HepG2 (cell line): Measurements from ENCODE around the gene EXOC6B. TPM values are rescaled to one million over a fixed set of nuclear protein-coding genes. Genes with fewer than 3 reads are reported as not detected.

Source experiments
- CREM ChIP-seq, 2 experiments: sonication (generic) in 1 of 2; formaldehyde crosslinking in 1 of 2; IDR thresholded peaks; 2 replicates each; pipeline versions ENCODE4 v1.4.0 to v1.6.1; 2016 to 2020; ENCODE audit warnings: antibody characterized with exemption in 1 of 2, mild to moderate bottlenecking in 1 of 2, missing genetic modification reagents in 1 of 2
- ERF ChIP-seq: IDR thresholded peaks from 2 replicates; pipeline ENCODE4 v1.6.1; 2018; ENCODE audit warnings: missing biosample characterization, missing genetic modification reagents
- IRF2 ChIP-seq: IDR thresholded peaks from 2 replicates; pipeline ENCODE4 v1.6.1; 2018; ENCODE audit warnings: missing genetic modification reagents, missing compliant biosample characterization
- KLF16 ChIP-seq, 2 experiments: sonication (generic) in 1 of 2; formaldehyde crosslinking in 1 of 2; IDR thresholded peaks; 2 replicates each; pipeline versions ENCODE4 v1.6.1 to v1.8.0; 2016 to 2023; ENCODE audit warnings: missing genetic modification reagents in 2 of 2, missing compliant biosample characterization in 1 of 2
- MIER2 ChIP-seq: IDR thresholded peaks from 2 replicates; pipeline ENCODE4 v1.6.1; 2016; ENCODE audit warnings: missing biosample characterization, missing genetic modification reagents
- MTA1 ChIP-seq: sonication (generic); formaldehyde crosslinking; IDR thresholded peaks from 2 replicates; pipeline ENCODE4 v1.4.0; 2020; ENCODE audit warnings: missing genetic modification reagents, mild to moderate bottlenecking, borderline replicate concordance
- NFYC ChIP-seq: IDR thresholded peaks from 2 replicates; pipeline ENCODE4 v1.6.1; 2016; ENCODE audit warnings: missing genetic modification reagents, missing compliant biosample characterization
- RBAK ChIP-seq: sonication (generic); formaldehyde crosslinking; IDR thresholded peaks from 2 replicates; pipeline ENCODE4 v1.5.1; 2020; ENCODE audit warnings: mild to moderate bottlenecking, missing genetic modification reagents
- SMARCC2 ChIP-seq: fragments of 450-650 bp; IDR thresholded peaks from 2 replicates; pipeline ENCODE4 v1.6.1; 2017; ENCODE audit warnings: antibody characterized with exemption, mild to moderate bottlenecking
- SNAPC2 ChIP-seq: sonication (generic); formaldehyde crosslinking; IDR thresholded peaks from 2 replicates; pipeline ENCODE4 v1.8.1; 2022; ENCODE audit warnings: mild to moderate bottlenecking, missing genetic modification reagents
- TRIM24 ChIP-seq: sonication (generic); formaldehyde crosslinking; IDR thresholded peaks from 2 replicates; pipeline ENCODE4 v1.8.0; 2022; ENCODE audit warnings: mild to moderate bottlenecking, missing genetic modification reagents
- XBP1 ChIP-seq: sonication (generic); formaldehyde crosslinking; IDR thresholded peaks from 2 replicates; pipeline ENCODE4 v1.5.0; 2020; ENCODE audit warnings: missing genetic modification reagents
- ZNF101 ChIP-seq: sonication (generic); formaldehyde crosslinking; IDR thresholded peaks from 2 replicates; pipeline ENCODE4 v1.4.0; 2020; ENCODE audit warnings: mild to moderate bottlenecking, low read depth, missing genetic modification reagents, borderline replicate concordance
- ZNF136 ChIP-seq: sonication (generic); formaldehyde crosslinking; IDR thresholded peaks from 2 replicates; pipeline ENCODE4 v1.8.1; 2022; ENCODE audit warnings: low read depth, mild to moderate bottlenecking, moderate library complexity, missing genetic modification reagents
- ZNF207 ChIP-seq: fragments of 450-650 bp; IDR thresholded peaks from 2 replicates; pipeline ENCODE4 v1.6.1; 2016; ENCODE audit warnings: antibody characterized with exemption, borderline replicate concordance
- ZNF235 ChIP-seq: sonication (generic); formaldehyde crosslinking; IDR thresholded peaks from 2 replicates; pipeline ENCODE4 v1.8.1; 2023; ENCODE audit warnings: mild to moderate bottlenecking, missing genetic modification reagents, borderline replicate concordance
- ZNF382 ChIP-seq: sonication (generic); formaldehyde crosslinking; IDR thresholded peaks from 2 replicates; pipeline ENCODE4 v1.5.0; 2020; ENCODE audit warnings: missing genetic modification reagents, mild to moderate bottlenecking, borderline replicate concordance
- ZNF720 ChIP-seq: sonication (generic); formaldehyde crosslinking; IDR thresholded peaks from 2 replicates; pipeline ENCODE4 v1.4.0; 2020; ENCODE audit warnings: missing genetic modification reagents
- polyA plus RNA-seq, 8 experiments: library from polyadenylated mRNA; depleted of rRNA in 3 of 8; stranded (reverse) in 7 of 8; unstranded in 1 of 8; fragments of >200 nt; fragmentation: Illumina TruSeq in 4 of 8; extraction: Trizol in 4 of 8; gene quantifications; 2 replicates each; pipeline versions ENCODE4 v1.2.1 to v1.2.3, GENCODE V29; 2011 to 2016; ENCODE audit warnings: low read depth in 4 of 8, missing spikeins in 1 of 8, mixed read lengths in 1 of 8; ENCODE audit not compliant: insufficient read depth in 1 of 8
- total RNA-seq, 5 experiments: library from RNA; depleted of rRNA; stranded (reverse); fragments of >200 nt; fragmentation: Illumina TruSeq; extraction: Trizol; gene quantifications; 2 replicates each; pipeline ENCODE4 v1.2.3, GENCODE V29; 2016; ENCODE audit warnings: low read depth in 1 of 5
- TF ChIP-seq, protein P1 (sequence below): sonication (generic); formaldehyde crosslinking; IDR thresholded peaks from 2 replicates; pipeline ENCODE4 v1.4.0; 2020; ENCODE audit warnings: missing genetic modification reagents
- TF ChIP-seq, protein P2 (sequence below): sonication (generic); formaldehyde crosslinking; IDR thresholded peaks from 2 replicates; pipeline ENCODE4 v1.8.1; 2023; ENCODE audit warnings: mild to moderate bottlenecking, moderate library complexity, missing genetic modification reagents
- TF ChIP-seq, protein P3 (sequence below): sonication (generic); formaldehyde crosslinking; IDR thresholded peaks from 2 replicates; pipeline ENCODE4 v1.5.0; 2020; ENCODE audit warnings: missing genetic modification reagents, mild to moderate bottlenecking, borderline replicate concordance
- TF ChIP-seq, protein P4 (sequence below): IDR thresholded peaks from 2 replicates; pipeline ENCODE4 v1.6.1; 2016; ENCODE audit warnings: control low read depth
- TF ChIP-seq, protein P5 (sequence below), 2 experiments: sonication (generic) in 1 of 2; formaldehyde crosslinking in 1 of 2; IDR thresholded peaks; 2 replicates each; pipeline versions ENCODE4 v1.4.0 to v1.6.1; 2018 to 2020; ENCODE audit warnings: missing genetic modification reagents in 2 of 2, borderline replicate concordance in 1 of 2, low read depth in 1 of 2, mild to moderate bottlenecking in 1 of 2, missing biosample characterization in 1 of 2

The EXOC6B gene
- total and polyA plus RNA-seq, 2 of the 13 experiments (the other 11 are each of a cell fraction or from before 2014, with no cell fraction given), result 9.1 to 15.9 TPM

DNA sequence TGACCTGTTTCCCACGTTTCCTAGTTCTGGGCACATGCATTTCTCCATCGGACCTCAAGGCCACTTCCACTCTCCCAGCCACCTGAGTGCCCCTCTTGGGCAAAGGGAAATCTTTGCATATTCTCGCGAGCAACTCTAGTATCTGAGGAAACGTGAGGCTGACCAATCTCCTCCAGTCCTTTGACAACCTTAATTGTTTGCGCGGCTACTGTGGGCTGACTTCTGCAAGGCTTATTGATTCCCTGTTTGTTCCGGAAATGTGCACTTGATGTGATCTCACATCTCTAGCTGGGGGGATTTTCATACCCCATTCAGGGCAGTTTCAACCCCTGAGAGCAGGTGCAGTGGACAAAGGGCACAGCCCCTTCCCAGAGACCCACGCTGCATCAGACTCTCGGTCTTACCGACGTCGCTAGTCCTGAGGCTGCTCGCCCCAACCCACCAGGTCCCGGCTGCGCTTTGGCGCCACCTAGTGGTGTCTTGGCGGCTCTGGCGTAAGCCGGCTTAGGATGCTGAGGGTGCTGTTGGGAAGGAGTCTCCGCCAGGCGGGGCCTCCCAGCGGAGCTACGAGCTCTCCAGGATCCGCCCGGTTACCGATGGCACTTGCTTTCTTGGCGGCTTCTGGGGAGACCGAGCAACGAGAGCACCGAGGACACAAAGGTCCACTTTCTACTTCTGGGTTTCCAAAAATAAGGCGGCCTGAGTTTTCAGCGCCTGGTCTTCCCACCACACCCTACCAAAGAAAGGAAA lies 36.6 kb upstream of the EXOC6B start (continued):
- TF ChIP-seq, protein P1, sequence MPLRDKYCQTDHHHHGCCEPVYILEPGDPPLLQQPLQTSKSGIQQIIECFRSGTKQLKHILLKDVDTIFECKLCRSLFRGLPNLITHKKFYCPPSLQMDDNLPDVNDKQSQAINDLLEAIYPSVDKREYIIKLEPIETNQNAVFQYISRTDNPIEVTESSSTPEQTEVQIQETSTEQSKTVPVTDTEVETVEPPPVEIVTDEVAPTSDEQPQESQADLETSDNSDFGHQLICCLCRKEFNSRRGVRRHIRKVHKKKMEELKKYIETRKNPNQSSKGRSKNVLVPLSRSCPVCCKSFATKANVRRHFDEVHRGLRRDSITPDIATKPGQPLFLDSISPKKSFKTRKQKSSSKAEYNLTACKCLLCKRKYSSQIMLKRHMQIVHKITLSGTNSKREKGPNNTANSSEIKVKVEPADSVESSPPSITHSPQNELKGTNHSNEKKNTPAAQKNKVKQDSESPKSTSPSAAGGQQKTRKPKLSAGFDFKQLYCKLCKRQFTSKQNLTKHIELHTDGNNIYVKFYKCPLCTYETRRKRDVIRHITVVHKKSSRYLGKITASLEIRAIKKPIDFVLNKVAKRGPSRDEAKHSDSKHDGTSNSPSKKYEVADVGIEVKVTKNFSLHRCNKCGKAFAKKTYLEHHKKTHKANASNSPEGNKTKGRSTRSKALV (CRISPR knock-in tag), result peak; percentile 57; the same call in 1 of the 2 replicates
- no peak for TF ChIP-seq XBP1 (CRISPR knock-in tag)
- no peak for TF ChIP-seq TRIM24 (CRISPR knock-in tag)
- TF ChIP-seq, protein P2, sequence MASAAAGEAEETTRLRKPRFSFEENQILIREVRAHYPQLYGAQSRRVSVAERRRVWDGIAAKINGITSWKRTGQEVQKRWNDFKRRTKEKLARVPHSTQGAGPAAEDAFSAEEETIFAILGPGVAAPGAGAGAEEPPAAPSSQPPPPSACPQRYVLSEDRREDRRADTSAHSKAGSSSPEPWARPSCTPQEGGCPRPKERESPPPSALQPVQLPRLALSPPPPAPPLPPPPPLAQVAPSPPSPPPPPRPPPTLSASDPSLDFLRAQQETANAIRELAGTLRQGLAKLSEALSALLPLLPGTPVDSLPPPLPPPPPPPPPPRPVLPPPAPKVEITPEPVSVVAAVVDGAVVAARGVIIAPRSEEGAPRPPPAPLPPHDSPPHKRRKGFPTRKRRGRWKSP, result no peak
- TF ChIP-seq, protein P3, sequence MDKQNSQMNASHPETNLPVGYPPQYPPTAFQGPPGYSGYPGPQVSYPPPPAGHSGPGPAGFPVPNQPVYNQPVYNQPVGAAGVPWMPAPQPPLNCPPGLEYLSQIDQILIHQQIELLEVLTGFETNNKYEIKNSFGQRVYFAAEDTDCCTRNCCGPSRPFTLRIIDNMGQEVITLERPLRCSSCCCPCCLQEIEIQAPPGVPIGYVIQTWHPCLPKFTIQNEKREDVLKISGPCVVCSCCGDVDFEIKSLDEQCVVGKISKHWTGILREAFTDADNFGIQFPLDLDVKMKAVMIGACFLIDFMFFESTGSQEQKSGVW, result no peak
- peak; percentile 85; the same call in 1 of the 2 replicates for TF ChIP-seq MTA1 (CRISPR knock-in tag)
- no peak for TF ChIP-seq NFYC
- peak; percentile 73 for TF ChIP-seq MIER2 (CRISPR knock-in tag)
- peak; percentile 72; the same call in 1 of the 2 replicates for TF ChIP-seq IRF2 (CRISPR knock-in tag)
- TF ChIP-seq ZNF720 (CRISPR knock-in tag), result no peak
- 0 out of 2 replicates have a peak, but pooled peaks have one; percentile 31 for TF ChIP-seq ERF (CRISPR knock-in tag)
- peak in 1 of 2 experiments; percentile 68; a peak in 1 of 4 replicates for TF ChIP-seq KLF16 (CRISPR knock-in tag; IDR thresholded peaks at IDR 0.05)
- TF ChIP-seq, protein P4, sequence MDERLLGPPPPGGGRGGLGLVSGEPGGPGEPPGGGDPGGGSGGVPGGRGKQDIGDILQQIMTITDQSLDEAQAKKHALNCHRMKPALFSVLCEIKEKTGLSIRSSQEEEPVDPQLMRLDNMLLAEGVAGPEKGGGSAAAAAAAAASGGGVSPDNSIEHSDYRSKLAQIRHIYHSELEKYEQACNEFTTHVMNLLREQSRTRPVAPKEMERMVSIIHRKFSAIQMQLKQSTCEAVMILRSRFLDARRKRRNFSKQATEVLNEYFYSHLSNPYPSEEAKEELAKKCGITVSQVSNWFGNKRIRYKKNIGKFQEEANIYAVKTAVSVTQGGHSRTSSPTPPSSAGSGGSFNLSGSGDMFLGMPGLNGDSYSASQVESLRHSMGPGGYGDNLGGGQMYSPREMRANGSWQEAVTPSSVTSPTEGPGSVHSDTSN (CRISPR knock-in tag), result no peak
- no peak for TF ChIP-seq SMARCC2
- no peak for TF ChIP-seq RBAK (CRISPR knock-in tag)
- TF ChIP-seq ZNF101 (CRISPR knock-in tag), result no peak
- no peak; the same call in 1 of the 2 replicates for TF ChIP-seq ZNF136
- no peak for TF ChIP-seq SNAPC2 (CRISPR knock-in tag)
- TF ChIP-seq ZNF382 (CRISPR knock-in tag), result no peak
- TF ChIP-seq ZNF207, result no peak
- no peak for TF ChIP-seq ZNF235 (CRISPR knock-in tag)
- peak; percentile 45; the same call in 1 of the 2 replicates for TF ChIP-seq CREM (IDR thresholded peaks at IDR 0.05)
- no peak for TF ChIP-seq CREM (CRISPR knock-in tag; IDR thresholded peaks at IDR 0.05)
- TF ChIP-seq, protein P5, sequence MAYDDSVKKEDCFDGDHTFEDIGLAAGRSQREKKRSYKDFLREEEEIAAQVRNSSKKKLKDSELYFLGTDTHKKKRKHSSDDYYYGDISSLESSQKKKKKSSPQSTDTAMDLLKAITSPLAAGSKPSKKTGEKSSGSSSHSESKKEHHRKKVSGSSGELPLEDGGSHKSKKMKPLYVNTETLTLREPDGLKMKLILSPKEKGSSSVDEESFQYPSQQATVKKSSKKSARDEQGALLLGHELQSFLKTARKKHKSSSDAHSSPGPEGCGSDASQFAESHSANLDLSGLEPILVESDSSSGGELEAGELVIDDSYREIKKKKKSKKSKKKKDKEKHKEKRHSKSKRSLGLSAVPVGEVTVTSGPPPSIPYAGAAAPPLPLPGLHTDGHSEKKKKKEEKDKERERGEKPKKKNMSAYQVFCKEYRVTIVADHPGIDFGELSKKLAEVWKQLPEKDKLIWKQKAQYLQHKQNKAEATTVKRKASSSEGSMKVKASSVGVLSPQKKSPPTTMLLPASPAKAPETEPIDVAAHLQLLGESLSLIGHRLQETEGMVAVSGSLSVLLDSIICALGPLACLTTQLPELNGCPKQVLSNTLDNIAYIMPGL (CRISPR knock-in tag; IDR thresholded peaks at IDR 0.05; ENCODE audit: borderline replicate concordance in 1 of 2, low read depth in 1 of 2), result peak; percentile 96 to 98
